Stimulated activated CD4-positive, alpha-beta T cell treated with anti-CD3 and anti-CD28 coated beads, Interleukin-2, amount 100 ng/mL, for 48 hours (primary cell): Measurements from ENCODE around the gene CABCOCO1.
"Not testable (repeated sequence)": the region's sequence is repeated elsewhere in the genome, so short reads cannot be mapped to it uniquely, and the experiment has no call there.

Source experiments
- DNase-seq, 2 donors: peaks; one replicate each; pipeline ENCODE4 v3.0.0-alpha.2; 2020

Gene CABCOCO1

DNA sequence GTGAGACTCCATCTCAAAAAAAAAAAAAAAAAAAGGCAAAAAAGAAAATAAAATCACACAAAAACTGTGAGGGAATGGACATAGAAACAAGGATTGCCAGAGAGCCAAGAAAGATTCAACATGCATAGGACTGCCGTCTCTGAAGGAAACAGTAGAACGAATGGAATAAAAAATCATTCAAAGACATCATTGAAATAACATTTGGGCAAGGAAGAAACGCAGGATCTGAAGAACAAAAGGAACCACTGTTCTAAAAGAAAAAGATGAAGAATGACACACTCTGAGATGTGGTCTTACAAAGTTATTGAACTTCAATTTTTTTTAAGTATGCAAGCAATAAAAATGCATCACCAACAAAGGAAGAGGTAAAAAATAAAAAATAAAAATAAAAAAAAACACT is 57.2 kb downstream of the CABCOCO1 start:
- DNase-seq: no peak

GRCh38 chr10:61721431-61721830 is 58.7 kb downstream of the CABCOCO1 start:
- no peak for DNase-seq

GRCh38 chr10:61725221-61725620 is 62.5 kb downstream of the CABCOCO1 start:
- not testable (repeated sequence) for DNase-seq

DNA sequence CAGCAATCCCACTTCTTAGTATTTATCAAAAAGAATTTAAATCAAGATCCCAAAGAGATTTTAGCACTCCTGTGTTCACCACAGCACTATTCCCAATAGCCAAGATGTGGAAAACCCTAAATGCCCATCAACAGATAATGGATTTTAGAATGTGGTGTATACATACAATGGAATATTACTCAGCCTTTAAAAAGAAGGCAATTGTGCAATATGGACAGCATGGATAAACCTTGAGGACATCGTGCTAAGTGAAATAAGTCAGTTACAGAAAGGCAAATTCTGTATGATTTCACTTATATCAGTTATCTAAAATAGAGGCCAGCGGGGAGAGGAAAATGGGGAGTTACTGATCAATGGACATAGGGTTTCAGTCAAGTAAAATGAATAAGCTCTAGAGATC is 66.9 kb downstream of the CABCOCO1 start:
- no peak for DNase-seq

- DNase-seq: no peak
These were observed 67.9 kb downstream of the CABCOCO1 start for GRCh38 chr10:61730671-61731070.

- no peak for DNase-seq
These were observed 68.9 kb downstream of the CABCOCO1 start for GRCh38 chr10:61731638-61732037.

DNA sequence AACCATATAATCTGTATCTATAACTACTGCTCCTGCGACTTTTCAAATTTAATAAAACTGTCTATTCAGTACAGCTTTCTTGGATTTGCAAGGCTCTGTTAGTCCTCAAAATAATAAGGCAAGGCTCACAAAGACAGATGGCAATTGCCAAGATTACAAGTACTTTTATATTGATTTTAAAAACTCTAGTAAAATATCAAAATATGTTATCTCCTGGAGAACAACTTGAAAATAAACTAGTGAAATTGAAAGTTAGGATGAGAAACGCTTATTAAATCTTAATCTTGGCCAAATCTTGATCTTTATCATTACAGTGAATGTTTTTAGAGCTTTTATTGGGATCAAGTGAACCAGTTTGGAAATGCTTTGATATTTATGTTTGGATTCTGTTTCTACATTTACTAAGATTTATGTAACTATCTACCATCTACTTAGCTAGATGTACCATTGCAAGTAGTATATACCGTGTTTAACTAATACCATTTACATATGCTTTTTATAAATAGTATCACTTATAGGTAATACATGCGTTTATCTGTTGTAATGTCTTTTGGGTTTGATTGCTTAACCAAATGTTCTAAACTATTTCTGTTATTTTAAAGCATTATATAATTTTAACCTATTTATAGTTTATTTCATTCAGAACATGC is 70.0 kb downstream of the CABCOCO1 start:
- DNase-seq: no peak

GRCh38 chr10:61733358-61733940 is 70.7 kb downstream of the CABCOCO1 start:
- no peak for DNase-seq

GRCh38 chr10:61735882-61736281 is 73.2 kb downstream of the CABCOCO1 start:
- DNase-seq: no peak

GRCh38 chr10:61737455-61737854 is 74.7 kb downstream of the CABCOCO1 start:
- DNase-seq: not testable (repeated sequence)

DNA sequence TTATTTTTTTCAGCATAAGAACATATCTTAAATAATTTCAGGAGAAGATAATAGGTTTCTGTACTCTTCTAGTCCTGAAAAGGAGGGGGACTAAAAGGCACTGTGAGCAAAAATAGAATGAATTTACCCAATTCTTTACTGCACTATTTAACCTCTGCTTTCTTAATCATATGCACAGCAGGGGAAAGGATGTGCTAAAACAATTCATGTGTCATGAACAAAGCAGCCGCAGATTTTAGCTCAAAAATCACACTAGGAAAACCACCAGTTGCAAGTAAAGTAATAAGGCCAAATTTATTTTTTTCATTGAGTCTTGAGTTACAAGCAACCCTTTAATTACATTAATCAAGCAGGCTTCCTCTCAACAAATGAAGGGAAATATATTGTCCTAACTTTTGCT is 80.1 kb downstream of the CABCOCO1 start:
- DNase-seq: no peak

DNA sequence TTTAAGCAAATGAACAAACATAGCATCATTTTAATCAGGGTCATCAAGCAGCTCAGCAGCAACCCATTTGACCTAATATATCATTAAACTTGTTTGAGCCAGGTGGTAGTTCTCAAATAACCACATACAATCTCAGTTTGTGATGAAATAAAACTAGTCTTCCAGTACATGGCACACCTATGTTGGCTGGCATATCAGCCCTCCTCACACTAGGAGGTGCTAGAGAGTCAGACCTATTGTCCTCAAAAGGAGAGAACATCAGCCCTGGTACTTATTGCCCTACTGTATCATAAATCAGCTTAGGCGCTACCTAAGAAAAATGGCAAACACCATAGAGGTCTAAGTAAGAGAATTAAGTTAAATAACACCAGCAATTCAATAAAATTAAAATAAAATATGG is 81.7 kb downstream of the CABCOCO1 start:
- DNase-seq: no peak

DNA sequence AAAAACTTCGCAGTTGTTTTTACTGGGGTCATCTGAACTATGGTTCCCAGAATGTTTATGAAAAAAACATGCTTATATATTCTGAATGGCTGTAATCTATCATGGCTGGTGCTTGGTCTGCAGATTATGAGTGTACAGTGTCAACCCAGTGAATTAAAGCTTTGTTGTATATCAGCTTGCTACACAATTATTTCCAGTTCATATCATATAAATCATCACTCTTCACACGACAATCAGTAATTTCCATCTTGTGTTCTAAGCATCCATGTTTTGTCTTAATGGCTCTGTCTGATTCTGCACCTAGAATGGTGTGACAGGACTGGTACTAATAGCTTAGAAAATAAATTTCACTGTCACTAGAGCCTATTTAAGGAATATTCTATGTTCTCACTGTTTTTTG is 83.6 kb downstream of the CABCOCO1 start:
- DNase-seq: no peak

DNA sequence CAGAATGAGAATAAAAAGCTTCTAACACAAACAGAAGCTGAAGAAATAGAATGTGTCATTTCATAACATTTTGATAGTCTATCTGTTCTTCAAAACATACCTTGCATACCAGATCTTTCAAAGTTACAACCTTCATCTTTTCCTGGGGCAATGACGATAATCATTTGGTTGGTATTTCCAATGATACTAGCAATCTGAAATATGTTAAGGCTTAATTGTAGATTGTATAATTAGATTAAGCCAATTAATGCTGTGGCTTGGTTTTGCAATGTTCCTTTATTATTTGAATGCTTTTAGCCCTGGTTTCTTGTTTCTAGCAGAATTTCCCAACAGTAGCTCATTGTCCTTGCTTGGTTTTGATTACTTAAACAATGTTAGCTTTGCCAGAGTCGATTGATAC is 84.6 kb downstream of the CABCOCO1 start:
- DNase-seq: no peak

- no peak for DNase-seq
These were observed 86.6 kb downstream of the CABCOCO1 start for GRCh38 chr10:61749291-61749690.

DNA sequence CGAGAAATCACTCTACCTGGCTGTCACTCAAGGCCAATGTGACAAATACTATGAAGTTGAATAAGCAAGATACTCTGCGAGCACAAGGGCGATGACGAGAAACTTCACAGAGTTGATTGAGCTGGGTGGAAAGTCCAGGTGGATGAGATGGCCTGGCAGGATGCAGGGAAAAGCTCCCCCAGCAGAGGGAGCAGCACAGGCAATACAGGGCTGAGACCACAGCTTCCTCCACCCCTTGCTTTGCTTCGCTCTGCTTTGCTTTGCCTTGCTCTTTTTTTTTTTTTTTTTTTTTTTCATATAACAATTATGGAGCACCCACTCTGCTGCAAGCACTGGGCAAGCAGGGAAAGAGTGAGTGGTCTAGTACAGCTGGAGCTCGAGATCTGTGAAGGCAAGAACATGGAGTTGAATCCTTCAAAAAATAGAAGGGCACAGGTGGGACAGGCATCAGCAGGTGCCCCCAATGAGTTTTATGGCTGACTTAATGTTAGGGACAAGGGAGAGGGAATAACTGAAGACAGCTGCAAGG is 88.3 kb downstream of the CABCOCO1 start:
- DNase-seq: peak; percentile 59 to 66

GRCh38 chr10:61751599-61751998 is 88.9 kb downstream of the CABCOCO1 start:
- DNase-seq: no peak

DNA sequence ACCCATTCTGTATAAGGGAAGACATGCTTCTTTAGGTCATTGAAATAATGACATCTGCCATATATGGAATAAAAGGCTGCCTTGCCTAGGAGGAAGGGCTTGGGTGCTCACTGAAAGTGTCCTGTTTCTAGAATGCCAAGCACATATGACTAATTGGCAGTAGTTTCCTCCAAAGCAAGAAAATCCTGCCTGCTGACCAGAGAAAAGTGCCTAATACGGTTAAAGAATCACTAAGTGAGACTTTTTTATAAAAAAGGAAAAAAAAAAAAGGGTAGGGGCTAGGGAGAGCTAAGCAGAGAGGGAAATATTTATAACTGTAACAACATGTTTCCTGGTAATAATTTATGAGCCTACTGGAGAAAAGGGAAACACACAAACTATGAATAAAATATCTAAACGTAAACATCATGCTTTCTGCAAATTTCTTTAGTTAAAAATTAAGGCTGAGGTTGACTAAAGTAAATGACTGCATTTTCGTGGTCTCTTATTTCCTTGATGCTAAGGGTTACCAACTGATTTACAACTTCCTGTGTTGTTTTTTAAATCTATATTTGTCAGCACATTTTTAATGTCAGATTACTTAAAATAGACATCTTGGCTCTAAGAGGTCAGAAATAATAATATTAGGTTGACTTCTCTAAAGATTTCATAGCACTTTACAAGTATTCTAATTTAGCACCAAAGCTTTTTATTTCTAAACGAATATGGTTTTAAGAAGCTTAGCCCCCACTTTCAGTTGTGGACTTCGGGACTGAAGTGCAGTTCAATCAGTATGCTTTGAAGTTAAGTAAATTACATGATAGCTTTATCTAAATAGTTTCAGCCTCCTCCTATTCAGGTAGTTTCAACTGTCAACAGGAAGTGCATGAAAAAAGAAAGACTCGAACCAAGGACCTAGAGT is 89.6 kb downstream of the CABCOCO1 start:
- DNase-seq: no peak

- no peak for DNase-seq
These were observed 90.7 kb downstream of the CABCOCO1 start for GRCh38 chr10:61753453-61753852.

- no peak for DNase-seq
These were observed 92.1 kb downstream of the CABCOCO1 start for GRCh38 chr10:61754587-61755550.

DNA sequence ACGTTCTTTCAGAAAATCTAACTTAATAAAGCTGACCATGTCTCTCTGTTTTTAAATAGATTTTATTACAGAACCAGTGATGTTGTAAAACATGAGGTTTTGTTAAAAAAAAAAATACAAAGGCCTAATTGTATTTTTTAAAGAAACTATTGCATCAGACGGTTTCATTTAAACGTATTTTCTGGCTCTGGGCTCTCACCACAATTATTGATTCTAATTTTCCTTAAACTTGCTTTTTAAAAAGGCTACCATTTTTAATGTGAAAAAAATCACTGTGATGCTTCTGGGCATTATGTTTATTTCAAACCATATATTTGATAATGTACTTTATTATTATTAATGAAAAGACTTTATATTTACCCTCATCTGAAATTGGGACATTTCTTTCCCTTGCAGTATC is 94.3 kb downstream of the CABCOCO1 start:
- DNase-seq: no peak
